ENCODE measurements around the gene ZNRF1. TPM values are rescaled to one million over a fixed set of nuclear protein-coding genes. Genes with fewer than 3 reads are reported as not detected.

The ZNRF1 gene
- total and polyA plus RNA-seq, 3 donors from 2014 or later: 51.8 to 93.0 (median 90.4) TPM

- no peaks in the 10 kb centered on the region for H3K4me1 ChIP-seq
Measured at GRCh38 chr16:75138636-75139035, 139.8 kb downstream of the ZNRF1 start.

GRCh38 chr16:75139498-75139897, 140.7 kb downstream of the ZNRF1 start:
- no peaks in the 10 kb centered on the region for H3K36me3 ChIP-seq (ENCODE audit: low read depth, missing control alignments)
- intact Hi-C loops (cut with DNase I; ENCODE audit: low total_unique reads): no loop called here
- WGBS, 2 donors: 94% methylated on average over 5 of the region's 5 CpGs
- H3K4me3 ChIP-seq: no peak overlapping the region
- no peaks in the 10 kb centered on the region for H3K27me3 ChIP-seq
- DNase-seq: no peak
- TF ChIP-seq CTCF (IDR thresholded peaks at IDR 0.05): no peak
- TF ChIP-seq POLR2A (IDR thresholded peaks at IDR 0.05): no peak
- H3K4me1 ChIP-seq: no peaks in the 10 kb centered on the region
- H3K9me3 ChIP-seq: no peaks in the 10 kb centered on the region
- H3K27ac ChIP-seq: no peak overlapping the region

More at GRCh38 chr16:75138636-75139035, 139.8 kb downstream of the ZNRF1 start:
- intact Hi-C loops (cut with DNase I; ENCODE audit: low total_unique reads): no loop called here
- H3K4me3 ChIP-seq: no peak overlapping the region
- H3K27me3 ChIP-seq: no peaks in the 10 kb centered on the region
- TF ChIP-seq CTCF (IDR thresholded peaks at IDR 0.05) (no peak), POLR2A (IDR thresholded peaks at IDR 0.05) (no peak)
- no peak for DNase-seq
- no peak overlapping the region for H3K27ac ChIP-seq
- no peaks in the 10 kb centered on the region for H3K36me3 ChIP-seq (ENCODE audit: low read depth, missing control alignments)
- 59 to 78% methylated on average over 9 of the region's 9 CpGs for WGBS, 2 donors
- H3K9me3 ChIP-seq: no peaks in the 10 kb centered on the region

- no peak for DNase-seq
- no peaks in the 10 kb centered on the region for H3K4me1 ChIP-seq
- H3K9me3 ChIP-seq: no peaks in the 10 kb centered on the region
- H3K36me3 ChIP-seq (ENCODE audit: low read depth, missing control alignments): no peaks in the 10 kb centered on the region
- TF ChIP-seq CTCF (IDR thresholded peaks at IDR 0.05) (no peak), POLR2A (IDR thresholded peaks at IDR 0.05) (no peak)
- intact Hi-C loops (cut with DNase I; ENCODE audit: low total_unique reads): no loop called here
- 81 to 82% methylated on average over 6 of the region's 6 CpGs for WGBS, 2 donors
- H3K27me3 ChIP-seq: no peaks in the 10 kb centered on the region
- H3K4me3 ChIP-seq: no peak overlapping the region
- H3K27ac ChIP-seq: no peak overlapping the region
Measured at GRCh38 chr16:75143941-75144340, 145.1 kb downstream of the ZNRF1 start.

- no peaks in the 10 kb centered on the region for H3K36me3 ChIP-seq (ENCODE audit: low read depth, missing control alignments)
- intact Hi-C loops (cut with DNase I; ENCODE audit: low total_unique reads): no loop called here
- peak overlapping the region in 1 of 2 donors; percentile 97 for H3K4me3 ChIP-seq
- no peak for DNase-seq
- no peak overlapping the region for H3K27ac ChIP-seq
- WGBS, 2 donors: 30 to 45% methylated on average over 3 of the region's 3 CpGs
- H3K4me1 ChIP-seq: no peaks in the 10 kb centered on the region
- TF ChIP-seq CTCF (IDR thresholded peaks at IDR 0.05) (no peak), POLR2A (IDR thresholded peaks at IDR 0.05) (no peak)
- H3K9me3 ChIP-seq: no peaks in the 10 kb centered on the region
- no peaks in the 10 kb centered on the region for H3K27me3 ChIP-seq
Measured at GRCh38 chr16:75147968-75148310, 149.1 kb downstream of the ZNRF1 start.

- H3K4me1 ChIP-seq: no peaks in the 10 kb centered on the region
- no peaks in the 10 kb centered on the region for H3K9me3 ChIP-seq
- no peaks in the 10 kb centered on the region for H3K36me3 ChIP-seq (ENCODE audit: low read depth, missing control alignments)
- TF ChIP-seq CTCF (IDR thresholded peaks at IDR 0.05) (no peak), POLR2A (IDR thresholded peaks at IDR 0.05) (no peak)
- no peaks in the 10 kb centered on the region for H3K27me3 ChIP-seq
- peak within 1 kb of the TSS; percentile 97 to 99 for H3K4me3 ChIP-seq
- WGBS, 2 donors: 0 to 1% methylated on average over 16 to 80 of the region's 93 CpGs
- intact Hi-C loops (cut with DNase I; ENCODE audit: low total_unique reads): no loop called here
- peak within 1 kb of the TSS; percentile 99 for H3K27ac ChIP-seq
- peak; percentile 98 for DNase-seq
Measured at GRCh38 chr16:75148311-75149195, 149.7 kb downstream of the ZNRF1 start, which contains the start of gene ZFP1. ZFP1 (plus strand) TSS chr16:75148524; CDS start chr16:75152952, 4,428 bp downstream.

All from testis (tissue), 3 donors.